GM13976 (cell line): Measurements from ENCODE around the gene GALNT10.

ENCODE experiments used
- DNase-seq: peaks from one replicate; pipeline ENCODE4 v3.0.0; 2012; ENCODE audit warnings: low spot score
- in situ Hi-C: fragments of 300-500 bp; cut with MboI; formaldehyde crosslinking; loops from one replicate; pipeline ENCODE4 v1.12.0; 2022; ENCODE audit warnings: low sequenced_read_pairs, mixed read lengths, inconsistent platforms; ENCODE audit not compliant: unreplicated experiment
- TF ChIP-seq, protein P1 (sequence below): IDR thresholded peaks from 2 replicates; pipeline ENCODE4 v1.5.1; 2012; ENCODE audit warnings: borderline replicate concordance, mild to moderate bottlenecking; ENCODE audit not compliant: insufficient read depth; ENCODE audit errors: extremely low read depth, missing control alignments, control extremely low read depth

Gene GALNT10

DNA sequence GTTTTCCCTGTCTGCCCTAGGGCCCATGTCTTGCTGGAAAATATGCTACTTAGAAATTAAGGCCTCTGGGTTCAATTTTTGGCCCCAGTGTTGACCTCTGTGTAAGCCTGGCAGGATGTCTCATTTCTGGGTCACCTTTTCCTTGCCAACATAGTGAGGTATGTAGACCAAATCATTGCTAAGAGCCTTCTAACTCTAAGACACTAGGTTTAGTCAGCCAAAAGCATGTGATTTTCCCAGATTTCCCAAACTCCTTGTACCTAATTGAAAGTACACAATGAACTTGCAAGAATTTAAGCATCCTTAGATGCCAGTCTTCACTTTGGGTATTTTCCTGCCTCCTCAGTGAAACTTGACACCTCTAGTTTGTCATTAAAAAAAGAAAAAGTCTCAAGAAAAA lies 77.0 kb downstream of the GALNT10 start:
- in situ Hi-C loops: no loop called here
- DNase-seq: no peak
- TF ChIP-seq, protein P1, sequence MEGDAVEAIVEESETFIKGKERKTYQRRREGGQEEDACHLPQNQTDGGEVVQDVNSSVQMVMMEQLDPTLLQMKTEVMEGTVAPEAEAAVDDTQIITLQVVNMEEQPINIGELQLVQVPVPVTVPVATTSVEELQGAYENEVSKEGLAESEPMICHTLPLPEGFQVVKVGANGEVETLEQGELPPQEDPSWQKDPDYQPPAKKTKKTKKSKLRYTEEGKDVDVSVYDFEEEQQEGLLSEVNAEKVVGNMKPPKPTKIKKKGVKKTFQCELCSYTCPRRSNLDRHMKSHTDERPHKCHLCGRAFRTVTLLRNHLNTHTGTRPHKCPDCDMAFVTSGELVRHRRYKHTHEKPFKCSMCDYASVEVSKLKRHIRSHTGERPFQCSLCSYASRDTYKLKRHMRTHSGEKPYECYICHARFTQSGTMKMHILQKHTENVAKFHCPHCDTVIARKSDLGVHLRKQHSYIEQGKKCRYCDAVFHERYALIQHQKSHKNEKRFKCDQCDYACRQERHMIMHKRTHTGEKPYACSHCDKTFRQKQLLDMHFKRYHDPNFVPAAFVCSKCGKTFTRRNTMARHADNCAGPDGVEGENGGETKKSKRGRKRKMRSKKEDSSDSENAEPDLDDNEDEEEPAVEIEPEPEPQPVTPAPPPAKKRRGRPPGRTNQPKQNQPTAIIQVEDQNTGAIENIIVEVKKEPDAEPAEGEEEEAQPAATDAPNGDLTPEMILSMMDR: no peak

DNA sequence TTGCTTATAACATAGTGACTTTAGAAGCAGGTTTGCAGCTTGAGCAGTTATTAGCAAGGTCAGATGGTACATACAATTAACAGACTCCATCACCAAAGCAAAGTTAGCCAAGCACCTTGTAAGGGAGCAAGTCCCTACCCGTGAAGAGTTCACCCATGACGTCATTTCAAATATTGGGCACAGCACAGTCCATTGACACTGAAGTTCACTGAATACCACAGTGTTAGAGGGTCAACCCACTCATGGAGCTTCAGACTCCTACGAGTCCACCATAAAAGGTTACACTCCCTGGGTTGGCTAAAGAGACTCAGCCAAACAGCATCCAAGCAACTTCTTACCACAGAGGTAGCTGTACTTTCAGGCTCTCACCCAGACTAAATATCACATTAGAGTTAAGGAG lies 77.5 kb downstream of the GALNT10 start:
- in situ Hi-C loops: no loop called here
- TF ChIP-seq, protein P1: no peak

DNA sequence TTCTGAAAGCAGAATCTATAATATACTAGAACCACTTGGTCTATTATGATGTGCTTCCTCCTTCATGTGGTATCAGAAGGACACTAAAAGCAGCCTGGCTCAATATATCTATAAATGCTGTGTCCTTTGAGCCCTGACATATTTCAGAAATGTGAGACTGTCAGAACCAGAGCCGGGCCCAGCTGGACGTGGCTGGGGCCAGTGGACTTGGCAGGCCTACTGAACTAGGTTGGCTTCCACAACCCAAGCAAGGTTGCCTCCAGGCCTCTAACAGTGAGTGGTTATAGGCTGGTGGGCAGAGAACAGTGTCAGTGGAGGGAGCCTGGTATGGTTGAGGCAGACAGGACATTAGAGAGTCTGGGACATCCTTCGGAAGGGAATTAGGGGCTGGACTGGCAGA lies 78.9 kb downstream of the GALNT10 start:
- in situ Hi-C loops: no loop called here

More for the DNA sequence above, 77.5 kb downstream of the GALNT10 start:
- DNase-seq: no peak

DNA sequence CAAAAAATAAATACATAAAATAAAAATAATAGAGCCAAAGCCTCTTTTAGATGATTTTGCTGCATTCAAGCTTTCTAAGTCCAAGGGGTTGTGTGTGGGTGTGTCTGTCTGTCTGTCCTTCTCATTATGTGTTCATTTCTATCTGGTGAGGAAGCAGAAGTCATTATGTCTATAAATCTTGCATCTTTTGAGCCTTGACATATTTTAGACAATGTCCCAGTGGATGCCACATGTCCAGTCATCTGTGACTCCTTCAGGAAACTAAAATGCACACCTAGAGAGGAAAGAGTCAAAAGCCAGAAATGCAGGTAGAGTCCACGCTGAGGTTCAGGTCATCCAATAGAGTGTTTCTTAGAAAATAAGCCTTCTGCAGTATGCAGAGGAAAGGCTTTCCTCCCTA lies 80.9 kb downstream of the GALNT10 start:
- DNase-seq: no peak
- in situ Hi-C loops: no loop called here
- TF ChIP-seq, protein P1: no peak

More for the DNA sequence above, 78.9 kb downstream of the GALNT10 start:
- TF ChIP-seq, protein P1: no peak
- DNase-seq: no peak

DNA sequence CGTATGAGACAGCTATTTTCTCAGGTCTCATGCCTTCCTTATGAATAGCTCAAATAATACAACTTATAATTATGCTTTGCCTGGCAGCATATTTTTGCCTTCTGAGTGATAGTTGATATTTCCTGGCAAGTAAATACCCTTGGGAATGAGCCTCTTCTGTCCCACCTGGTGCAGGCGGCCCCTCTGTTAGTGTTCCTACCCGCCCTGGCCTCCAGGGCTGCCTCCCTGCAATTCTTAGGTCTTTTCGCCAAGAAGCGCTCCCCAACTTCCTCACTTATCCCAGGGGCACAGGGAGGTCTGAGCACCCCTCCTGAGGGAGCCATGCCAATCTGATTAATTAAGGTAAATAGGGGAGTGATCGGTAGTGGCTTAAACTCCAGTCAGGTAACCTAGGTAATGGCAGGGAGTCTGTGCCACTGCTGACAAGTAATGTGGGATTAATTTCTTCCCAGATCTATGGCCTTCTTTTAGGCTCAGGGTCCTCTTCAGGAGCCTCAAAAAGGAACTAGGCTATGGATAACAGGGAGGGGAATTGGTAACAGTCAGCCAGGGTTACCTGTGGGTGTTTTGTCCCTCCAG lies 81.5 kb downstream of the GALNT10 start:
- in situ Hi-C loops: no loop called here
- DNase-seq: no peak
- TF ChIP-seq, protein P1: no peak

DNA sequence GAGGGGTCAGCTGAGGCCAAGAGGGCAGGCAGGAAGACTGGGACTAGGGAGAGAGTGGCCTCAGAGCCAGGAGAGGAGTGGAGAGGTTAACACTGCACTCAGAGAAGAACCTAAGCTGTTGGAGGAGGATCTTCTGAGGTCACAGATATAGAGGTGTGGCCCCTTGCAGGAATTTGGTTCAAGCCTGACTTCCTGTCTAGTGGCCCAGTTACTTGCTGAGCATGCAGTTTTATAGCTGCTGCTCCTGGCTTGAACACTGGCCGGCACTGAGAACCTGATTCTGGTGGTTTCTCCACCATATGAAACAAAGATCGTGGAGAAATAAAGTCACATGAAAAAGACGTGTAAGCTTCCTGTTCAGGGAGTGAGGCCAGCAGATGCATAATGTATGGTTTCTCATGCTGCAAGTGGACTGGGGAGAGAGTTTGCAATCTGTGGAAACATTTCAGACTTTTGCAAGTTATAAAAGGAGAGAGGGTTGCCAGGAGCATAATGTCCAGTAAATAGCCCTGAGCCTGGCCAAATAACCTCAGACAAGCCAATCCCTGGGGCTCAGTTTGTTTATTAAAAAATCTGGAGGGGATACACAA lies 82.6 kb downstream of the GALNT10 start:
- in situ Hi-C loops: no loop called here
- TF ChIP-seq, protein P1: no peak
- DNase-seq: peak; percentile 31
